Mesendoderm (in vitro differentiated cells): ENCODE measurements around the gene PI4KA.
"Not testable (repeated sequence)": the region's sequence is repeated elsewhere in the genome, so short reads cannot be mapped to it uniquely, and the experiment has no call there.

Source experiments
- DNase-seq: peaks from one replicate; pipeline ENCODE4 v3.0.0; 2013
- H2AK5ac ChIP-seq: 2 replicates; pipeline ENCODE4 v1.6.1; 2013; ENCODE audit warnings: low read length, inconsistent platforms
- H2BK120ac ChIP-seq: 2 replicates; pipeline ENCODE4 v1.6.1; 2013; ENCODE audit warnings: low read depth, mild to moderate bottlenecking, low read length, moderate library complexity, mixed read lengths
- H2BK15ac ChIP-seq: replicated peaks from 2 replicates; pipeline ENCODE4 v1.6.1; 2013; ENCODE audit warnings: low read depth, mild to moderate bottlenecking, moderate library complexity
- H2BK5ac ChIP-seq: 2 replicates; pipeline ENCODE4 v1.6.1; 2013; ENCODE audit warnings: low read length, inconsistent platforms
- H3K18ac ChIP-seq: 2 replicates; pipeline ENCODE4 v1.6.1; 2013; ENCODE audit warnings: mild to moderate bottlenecking, low read length, mixed read lengths
- H3K23ac ChIP-seq: one replicate; pipeline ENCODE4 v1.6.1; 2013; ENCODE audit warnings: low read length
- H3K27ac ChIP-seq: 2 replicates; pipeline ENCODE4 v1.5.1; 2013; ENCODE audit warnings: low read depth, mild to moderate bottlenecking, inconsistent platforms, low read length, moderate library complexity
- H3K27me3 ChIP-seq: 2 replicates; pipeline ENCODE4 v1.6.1; 2013; ENCODE audit warnings: low read length, control low read depth, mild to moderate bottlenecking, inconsistent platforms; ENCODE audit not compliant: insufficient read depth, poor library complexity
- H3K36me3 ChIP-seq: 2 replicates; pipeline ENCODE4 v1.6.1; 2013; ENCODE audit warnings: low read length, inconsistent platforms; ENCODE audit not compliant: control insufficient read depth, insufficient read depth
- H3K4ac ChIP-seq: one replicate; pipeline ENCODE4 v1.6.1; 2013; ENCODE audit warnings: low read depth, mild to moderate bottlenecking, low read length, moderate library complexity
- H3K4me1 ChIP-seq: 2 replicates; pipeline ENCODE4 v1.6.1; 2013; ENCODE audit warnings: low read depth, low read length, inconsistent platforms; ENCODE audit not compliant: control insufficient read depth
- H3K4me2 ChIP-seq: 2 replicates; pipeline ENCODE4 v1.6.1; 2013; ENCODE audit warnings: low read length
- H3K4me3 ChIP-seq: 2 replicates; pipeline ENCODE4 v1.5.1; 2013; ENCODE audit warnings: mild to moderate bottlenecking, low read length
- H3K56ac ChIP-seq: one replicate; pipeline ENCODE4 v1.6.1; 2013; ENCODE audit warnings: low read length
- H3K79me1 ChIP-seq: 2 replicates; pipeline ENCODE4 v1.6.1; 2013; ENCODE audit warnings: low read length, inconsistent platforms
- H3K79me2 ChIP-seq: 2 replicates; pipeline ENCODE4 v1.6.1; 2013; ENCODE audit warnings: mild to moderate bottlenecking, low read length; ENCODE audit not compliant: control insufficient read depth, insufficient read depth
- H3K9ac ChIP-seq: 2 replicates; pipeline ENCODE4 v1.6.1; 2013; ENCODE audit warnings: low read length, inconsistent platforms
- H4K5ac ChIP-seq: one replicate; pipeline ENCODE4 v1.6.1; 2013; ENCODE audit warnings: low read length
- H4K8ac ChIP-seq: one replicate; pipeline ENCODE4 v1.6.1; 2013; ENCODE audit warnings: low read depth, mild to moderate bottlenecking, control low read depth, low read length, moderate library complexity
- WGBS: extraction: QIAGEN DNeasy Blood & Tissue Kit; methylation state at CpG from one replicate; pipeline ENCODE4 v1.1.7; 2013; ENCODE audit warnings: low lambda C conversion rate, missing lambda C conversion rate; ENCODE audit not compliant: insufficient coverage; ENCODE audit errors: extremely low coverage; 5-methylcytosine and 5-hydroxymethylcytosine counted together

The PI4KA gene

GRCh38 chr22:20662524-20663036 is 196.0 kb downstream of the PI4KA start:
- H2AK5ac ChIP-seq, H3K4ac ChIP-seq, H3K27ac ChIP-seq, H2BK120ac ChIP-seq, H3K4me2 ChIP-seq, H3K4me3 ChIP-seq, H3K18ac ChIP-seq, H3K36me3 ChIP-seq, H4K8ac ChIP-seq, DNase-seq, H3K27me3 ChIP-seq, H2BK15ac ChIP-seq, H4K5ac ChIP-seq, H3K79me1 ChIP-seq, H3K9ac ChIP-seq, H3K4me1 ChIP-seq, H2BK5ac ChIP-seq, H3K79me2 ChIP-seq, H3K56ac ChIP-seq, H3K23ac ChIP-seq: not testable (repeated sequence)
- WGBS, result no CpG with 5 or more reads among the region's 4 CpGs

GRCh38 chr22:20661473-20661872 is 197.1 kb downstream of the PI4KA start:
- no CpG with 5 or more reads among the region's 1 CpG for WGBS
- Histone ChIP-seq H3K56ac (no peak overlapping the region), H2BK15ac (no peak overlapping the region), H3K4me3 (no peak overlapping the region), H3K23ac (no peak overlapping the region), H4K8ac (no peak overlapping the region), H3K36me3 (no peaks in the 10 kb centered on the region), H2BK120ac (no peak overlapping the region), H3K9ac (no peak overlapping the region), H3K4me1 (no peaks in the 10 kb centered on the region), H3K4me2 (no peak overlapping the region), H3K79me1 (no peaks in the 10 kb centered on the region), H3K4ac (no peak overlapping the region), H4K5ac (no peak overlapping the region), H3K79me2 (no peaks in the 10 kb centered on the region), H2AK5ac (no peak overlapping the region), H2BK5ac (no peak overlapping the region), H3K18ac (no peak overlapping the region), H3K27me3 (no peaks in the 10 kb centered on the region), H3K27ac (no peak overlapping the region)
- no peak for DNase-seq

- no peak overlapping the region for H3K9ac ChIP-seq
- H3K4me1 ChIP-seq, result no peaks in the 10 kb centered on the region
- no peaks in the 10 kb centered on the region for H3K36me3 ChIP-seq
- no peak overlapping the region for H3K23ac ChIP-seq
- no peak overlapping the region for H2AK5ac ChIP-seq
- H3K4ac ChIP-seq, result no peak overlapping the region
- H2BK5ac ChIP-seq, result no peak overlapping the region
- H4K8ac ChIP-seq, result no peak overlapping the region
- no peaks in the 10 kb centered on the region for H3K79me2 ChIP-seq
- no peak for DNase-seq
- no peak overlapping the region for H3K4me2 ChIP-seq
- H3K56ac ChIP-seq, result no peak overlapping the region
- no peak overlapping the region for H4K5ac ChIP-seq
- no peak overlapping the region for H3K4me3 ChIP-seq
- H3K27me3 ChIP-seq, result no peaks in the 10 kb centered on the region
- H3K18ac ChIP-seq, result no peak overlapping the region
- H2BK120ac ChIP-seq, result no peak overlapping the region
- H3K27ac ChIP-seq, result no peak overlapping the region
- 100% methylated on average over 3 of the region's 6 CpGs for WGBS
- no peaks in the 10 kb centered on the region for H3K79me1 ChIP-seq
- H2BK15ac ChIP-seq, result no peak overlapping the region
Measured at GRCh38 chr22:20660441-20661054, 198.1 kb downstream of the PI4KA start.

GRCh38 chr22:20659920-20660319 is 198.7 kb downstream of the PI4KA start:
- Histone ChIP-seq H3K56ac (no peak overlapping the region), H3K79me2 (no peaks in the 10 kb centered on the region), H2AK5ac (no peak overlapping the region), H3K23ac (no peak overlapping the region), H3K4ac (no peak overlapping the region), H3K27ac (no peak overlapping the region), H2BK15ac (no peak overlapping the region), H3K4me3 (no peak overlapping the region), H3K36me3 (no peaks in the 10 kb centered on the region), H2BK5ac (no peak overlapping the region), H3K4me2 (no peak overlapping the region), H4K8ac (no peak overlapping the region), H2BK120ac (no peak overlapping the region), H3K18ac (no peak overlapping the region), H4K5ac (no peak overlapping the region), H3K4me1 (no peaks in the 10 kb centered on the region), H3K9ac (no peak overlapping the region), H3K27me3 (no peaks in the 10 kb centered on the region), H3K79me1 (no peaks in the 10 kb centered on the region)
- WGBS, result no CpG with 5 or more reads among the region's 2 CpGs
- no peak for DNase-seq

- WGBS, result no CpG with 5 or more reads among the region's 1 CpG
- no peak overlapping the region for H3K23ac ChIP-seq
- no peaks in the 10 kb centered on the region for H3K79me2 ChIP-seq
- no peaks in the 10 kb centered on the region for H3K79me1 ChIP-seq
- H4K5ac ChIP-seq, result no peak overlapping the region
- H4K8ac ChIP-seq, result no peak overlapping the region
- H2BK120ac ChIP-seq, result no peak overlapping the region
- H2BK5ac ChIP-seq, result no peak overlapping the region
- no peak overlapping the region for H3K4me3 ChIP-seq
- H3K9ac ChIP-seq, result no peak overlapping the region
- no peak overlapping the region for H3K56ac ChIP-seq
- H3K4me2 ChIP-seq, result no peak overlapping the region
- H3K27ac ChIP-seq, result no peak overlapping the region
- no peaks in the 10 kb centered on the region for H3K27me3 ChIP-seq
- H2BK15ac ChIP-seq, result no peak overlapping the region
- no peak overlapping the region for H3K18ac ChIP-seq
- no peak overlapping the region for H3K4ac ChIP-seq
- no peak overlapping the region for H2AK5ac ChIP-seq
- no peaks in the 10 kb centered on the region for H3K36me3 ChIP-seq
- no peaks in the 10 kb centered on the region for H3K4me1 ChIP-seq
- DNase-seq, result no peak
Measured at GRCh38 chr22:20659258-20659657, 199.4 kb downstream of the PI4KA start.
